ENCODE data around the gene TIMM10. TPM values are rescaled to one million over a fixed set of nuclear protein-coding genes. Genes with fewer than 3 reads are reported as not detected.

TIMM10 gene
- total and polyA plus RNA-seq, 11 donors = 36.6 to 135 (median 46.4) TPM

DNA sequence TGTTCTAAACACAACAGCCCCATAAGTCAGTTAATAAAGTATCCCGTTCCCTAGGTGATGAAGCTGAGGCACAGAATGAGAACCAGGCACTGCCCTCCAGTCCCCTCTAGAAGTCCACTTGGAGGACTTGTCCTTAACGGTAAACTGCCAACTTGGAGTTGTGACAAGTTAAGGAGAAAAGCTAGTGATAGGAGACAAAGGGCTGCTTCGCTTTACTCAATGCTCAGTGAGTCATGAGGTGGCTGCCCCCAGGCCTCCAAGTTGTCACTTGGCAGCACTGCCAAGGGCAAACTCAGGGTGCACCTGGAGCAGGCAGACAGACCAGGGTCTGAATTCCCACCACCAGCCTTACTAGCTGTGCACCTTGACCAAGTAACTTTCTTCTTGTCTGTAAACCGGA lies 28.6 kb downstream of the TIMM10 start:
- DNase-seq = peak in 2 of 5 donors; percentile 49 to 71
- H3K27ac ChIP-seq = peak overlapping the region in 8 of 12 donors; percentile 12 to 81 (median 26)
- H3K4me1 ChIP-seq = peaks cover 5 to 35% (median 20%) of the 10 kb centered on the region in 12 donors
- peak in 2 of 4 donors; percentile 28 to 38 for ATAC-seq
- 54 to 63% (median 60%) methylated on average over 4 of the region's 4 CpGs for WGBS, 4 donors
- H3K27me3 ChIP-seq = no peaks in the 10 kb centered on the region
- intact Hi-C loops (cut with DNase I) = loop anchor here in 1 of 10 donors (2.0 kb wide), 1 partner anchor 13 kb away; the partner anchor contains the start of gene SLC43A1
- H3K36me3 ChIP-seq = peaks cover 0 to 32% (median 0%) of the 10 kb centered on the region in 9 donors
- H3K4me3 ChIP-seq = no peak overlapping the region
- no peaks in the 10 kb centered on the region for H3K9me3 ChIP-seq
- TF ChIP-seq POLR2A (IDR thresholded peaks at IDR 0.05) = no peak
- TF ChIP-seq, protein P1, sequence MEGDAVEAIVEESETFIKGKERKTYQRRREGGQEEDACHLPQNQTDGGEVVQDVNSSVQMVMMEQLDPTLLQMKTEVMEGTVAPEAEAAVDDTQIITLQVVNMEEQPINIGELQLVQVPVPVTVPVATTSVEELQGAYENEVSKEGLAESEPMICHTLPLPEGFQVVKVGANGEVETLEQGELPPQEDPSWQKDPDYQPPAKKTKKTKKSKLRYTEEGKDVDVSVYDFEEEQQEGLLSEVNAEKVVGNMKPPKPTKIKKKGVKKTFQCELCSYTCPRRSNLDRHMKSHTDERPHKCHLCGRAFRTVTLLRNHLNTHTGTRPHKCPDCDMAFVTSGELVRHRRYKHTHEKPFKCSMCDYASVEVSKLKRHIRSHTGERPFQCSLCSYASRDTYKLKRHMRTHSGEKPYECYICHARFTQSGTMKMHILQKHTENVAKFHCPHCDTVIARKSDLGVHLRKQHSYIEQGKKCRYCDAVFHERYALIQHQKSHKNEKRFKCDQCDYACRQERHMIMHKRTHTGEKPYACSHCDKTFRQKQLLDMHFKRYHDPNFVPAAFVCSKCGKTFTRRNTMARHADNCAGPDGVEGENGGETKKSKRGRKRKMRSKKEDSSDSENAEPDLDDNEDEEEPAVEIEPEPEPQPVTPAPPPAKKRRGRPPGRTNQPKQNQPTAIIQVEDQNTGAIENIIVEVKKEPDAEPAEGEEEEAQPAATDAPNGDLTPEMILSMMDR (IDR thresholded peaks at IDR 0.05) = no peak

DNA sequence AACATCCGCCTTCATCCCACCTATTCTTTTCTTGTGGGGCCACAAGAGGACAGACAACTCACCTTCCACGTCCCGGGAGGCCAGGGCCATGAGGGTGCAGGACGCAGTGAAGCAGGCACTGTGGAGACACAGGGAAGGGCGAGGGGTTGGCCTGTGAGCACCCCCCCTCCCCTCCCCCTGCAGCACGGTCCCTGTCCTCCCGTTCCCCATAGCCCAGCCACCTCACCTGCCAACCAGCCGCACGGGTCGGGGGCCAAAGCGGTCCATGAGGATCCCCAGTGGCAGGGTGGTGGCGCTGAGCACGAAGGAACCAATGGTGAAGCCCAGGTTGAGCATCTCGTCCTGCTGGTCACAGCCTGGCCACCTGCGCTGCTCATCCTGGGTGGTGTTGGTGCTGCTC lies 29.6 kb downstream of the TIMM10 start:
- H3K4me1 ChIP-seq = peaks cover 5 to 35% (median 20%) of the 10 kb centered on the region in 12 donors
- peak overlapping the region in 7 of 12 donors; percentile 47 to 89 (median 81) for H3K27ac ChIP-seq
- peaks cover 0 to 28% (median 0%) of the 10 kb centered on the region in 9 donors for H3K36me3 ChIP-seq
- DNase-seq (no peak), ATAC-seq (no peak)
- TF ChIP-seq POLR2A (IDR thresholded peaks at IDR 0.05) = no peak
- TF ChIP-seq, protein P1 (IDR thresholded peaks at IDR 0.05) = no peak
- no peaks in the 10 kb centered on the region for H3K9me3 ChIP-seq
- no peak overlapping the region for H3K4me3 ChIP-seq
- no peaks in the 10 kb centered on the region for H3K27me3 ChIP-seq
- intact Hi-C loops (cut with DNase I) = loop anchor here in 1 of 10 donors (2.0 kb wide), 1 partner anchor 14 kb away; the partner anchor contains the start of gene SLC43A1
- WGBS, 4 donors = 92 to 98% (median 94%) methylated on average over 10 to 15 of the region's 15 CpGs

DNA sequence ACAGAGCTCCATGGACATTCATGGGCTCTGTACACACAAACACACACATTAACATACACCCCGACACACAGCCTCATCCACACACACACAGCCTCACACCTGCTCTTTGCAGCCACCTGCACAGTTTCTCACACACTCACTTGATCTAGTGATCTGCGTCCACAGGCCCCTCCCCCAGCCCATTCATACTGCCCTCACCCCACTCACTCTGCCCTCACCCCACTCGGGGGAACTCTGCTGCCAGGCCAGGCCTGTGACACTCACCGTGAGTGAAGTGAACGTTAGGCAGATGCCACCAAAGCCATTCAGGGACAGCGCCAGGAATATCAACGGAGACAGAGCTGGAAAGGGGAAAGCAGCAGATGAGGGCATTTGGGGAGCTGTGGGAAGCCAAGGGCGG lies 30.0 kb downstream of the TIMM10 start:
- peak in 3 of 5 donors; percentile 30 to 56 (median 32) for DNase-seq
- peak in 2 of 4 donors; percentile 4 to 35 for ATAC-seq

DNA sequence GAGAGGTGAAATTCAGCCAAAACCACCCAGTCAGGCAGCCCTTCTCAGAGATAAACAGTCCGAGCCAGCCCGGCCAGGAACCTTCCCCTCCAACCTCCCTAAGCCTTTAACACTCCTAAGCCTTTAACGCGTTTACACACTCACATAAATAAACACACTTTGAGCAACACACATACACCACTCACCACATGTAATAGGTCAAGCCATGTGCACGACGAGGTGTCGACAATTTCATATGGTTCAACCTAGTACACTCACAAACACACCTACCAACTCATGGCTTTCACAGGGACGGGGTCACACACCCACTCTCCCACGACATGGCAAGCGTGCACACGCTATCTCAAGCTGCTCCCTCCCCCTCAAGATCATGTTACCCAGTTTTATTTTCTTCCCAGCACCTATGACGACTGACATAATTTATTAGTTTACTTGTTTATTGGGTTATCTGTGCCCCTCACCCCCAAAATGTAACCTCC lies 30.5 kb downstream of the TIMM10 start:
- TF ChIP-seq, protein P1 (IDR thresholded peaks at IDR 0.05) = no peak
- no peak for TF ChIP-seq POLR2A (IDR thresholded peaks at IDR 0.05)
- intact Hi-C loops (cut with DNase I) = loop anchor here in 3 of 10 donors (2.0 to 10.0 kb wide), 4 partner anchors 15 to 145 kb away; partner anchors contain the start of genes SLC43A1 (in 2 of the 3), TIMM10 (in 1 of the 3) and YPEL4 (in 1 of the 3)
- 29 to 35% (median 33%) methylated on average over 12 of the region's 12 CpGs for WGBS, 4 donors
- ATAC-seq (peak in 2 of 4 donors; percentile 5 to 20), DNase-seq (no peak)
- peak overlapping the region; percentile 53 to 89 (median 81) for H3K27ac ChIP-seq
- peaks cover 0 to 22% (median 0%) of the 10 kb centered on the region in 9 donors for H3K36me3 ChIP-seq
- H3K27me3 ChIP-seq = no peaks in the 10 kb centered on the region
- H3K4me3 ChIP-seq = peak overlapping the region in 10 of 12 donors; percentile 27 to 50 (median 42)
- H3K4me1 ChIP-seq = peaks cover 5 to 35% (median 20%) of the 10 kb centered on the region in 12 donors
- H3K9me3 ChIP-seq = no peaks in the 10 kb centered on the region

More for the DNA sequence above, 30.0 kb downstream of the TIMM10 start:
- Histone ChIP-seq H3K36me3 (peaks cover 0 to 27% (median 0%) of the 10 kb centered on the region in 9 donors), H3K27me3 (no peaks in the 10 kb centered on the region), H3K27ac (peak overlapping the region; percentile 53 to 89 (median 81)), H3K4me3 (no peak overlapping the region), H3K4me1 (peaks cover 5 to 35% (median 20%) of the 10 kb centered on the region in 12 donors), H3K9me3 (no peaks in the 10 kb centered on the region)
- 62 to 70% (median 66%) methylated on average over 8 of the region's 8 CpGs for WGBS, 4 donors
- intact Hi-C loops (cut with DNase I) = loop anchor here in 1 of 10 donors (2.0 kb wide), 1 partner anchor 14 kb away; the partner anchor contains the start of gene SLC43A1
- TF ChIP-seq, protein P1 (IDR thresholded peaks at IDR 0.05) = no peak
- no peak for TF ChIP-seq POLR2A (IDR thresholded peaks at IDR 0.05)
